Ovary (tissue), 9 donors: ENCODE results near the gene CTNNA1. TPM values are rescaled to one million over a fixed set of nuclear protein-coding genes. Genes with fewer than 3 reads are reported as not detected.

Experiments used
- DNase-seq, 5 donors: peaks; one replicate each; pipeline ENCODE4 v3.0.0-alpha.2; 2019 to 2020
- H3K27ac ChIP-seq, 2 donors: fragments of 200-600 bp; one replicate each; pipeline versions ENCODE4 v1.5.1 to v1.8.0; 2019 to 2022
- H3K27me3 ChIP-seq: fragments of 200-600 bp; one replicate; pipeline ENCODE4 v1.8.0; 2022
- H3K36me3 ChIP-seq: fragments of 200-600 bp; sonication (generic); one replicate; pipeline ENCODE4 v1.5.1; 2019
- H3K4me1 ChIP-seq: one replicate; pipeline ENCODE4 v1.8.1; 2013; ENCODE audit warnings: mild to moderate bottlenecking, moderate library complexity; ENCODE audit not compliant: insufficient read depth
- H3K4me3 ChIP-seq: fragments of 200-600 bp; sonication (generic); one replicate; pipeline ENCODE4 v1.5.1; 2017
- H3K9me3 ChIP-seq, 2 donors: fragments of 200-600 bp in 1 of 2; sonication (generic) in 1 of 2; one replicate each; pipeline versions ENCODE4 v1.5.1 to v1.8.1; 2013 to 2019; ENCODE audit warnings: mild to moderate bottlenecking in 1 of 2, moderate library complexity in 1 of 2
- EP300 ChIP-seq: sonication (generic); formaldehyde crosslinking; IDR thresholded peaks from one replicate; pipeline ENCODE4 v1.6.1; 2017; ENCODE audit warnings: antibody characterized with exemption
- POLR2A ChIP-seq: fragments of 450-650 bp; IDR thresholded peaks from one replicate; pipeline ENCODE4 v1.6.1; 2017; ENCODE audit warnings: antibody characterized with exemption, mild to moderate bottlenecking, moderate library complexity
- WGBS, 3 donors: extraction: QIAGEN DNeasy Blood & Tissue Kit in 1 of 3; methylation state at CpG; one replicate each; pipeline versions ENCODE4 v1.1.5 to v1.1.7; 2013 to 2017; 5-methylcytosine and 5-hydroxymethylcytosine counted together
- intact Hi-C, 4 donors: fragments of 100-400 bp; cut with DNase I; formaldehyde crosslinking; loops; one replicate each; pipeline versions ENCODE4 v1.11.0 to v1.15.1; 2022 to 2023
- polyA plus RNA-seq, 2 donors: library from polyadenylated mRNA; stranded (reverse); fragments of 200-250 nt in 1 of 2; fragments of 350-450 nt in 1 of 2; fragmentation: Illumina TruSeq in 1 of 2; extraction: RNeasy Lipid Tissue Mini Kit (QIAGEN cat#74804) in 1 of 2; gene quantifications; one replicate each; pipeline ENCODE4 v1.2.3, GENCODE V29; 2013 to 2014
- total RNA-seq, 7 donors: library from RNA; depleted of rRNA in 2 of 7; stranded (reverse); fragments of >200 nt in 2 of 7; fragmentation: NEBNext Ultra II Directional in 3 of 7; extraction: Animal tissue kit (Norgen Biotek cat#: 25700) in 3 of 7; gene quantifications; one replicate each; pipeline versions ENCODE4 v1.1.0 to v1.2.4, GENCODE V29; 2016 to 2023
- TF ChIP-seq, protein P1 (sequence below), 3 donors: fragments of 450-650 bp in 2 of 3; fragments of 200-600 bp in 1 of 3; IDR thresholded peaks; one replicate each; pipeline versions ENCODE4 v1.5.1 to v1.8.0; 2016 to 2022; ENCODE audit warnings: antibody characterized with exemption in 3 of 3, mild to moderate bottlenecking in 1 of 3
- donor health status: DM: no; HTN: no; CAD: no; lungs with moderate emphysema.
- donor health status: DM: no; HTN: no; CAD: no.
- donor health status: Bipolar disorder and iron deficiency.
- donor health status: DM: yes; HTN: yes; CAD: no.
- donor health status: DM: no; HTN: no; CAD: no.
- donor health status: DM: yes; HTN: yes; CAD: no.

Gene CTNNA1
- total and polyA plus RNA-seq, 9 donors: 125 to 306 (median 230) TPM

DNA sequence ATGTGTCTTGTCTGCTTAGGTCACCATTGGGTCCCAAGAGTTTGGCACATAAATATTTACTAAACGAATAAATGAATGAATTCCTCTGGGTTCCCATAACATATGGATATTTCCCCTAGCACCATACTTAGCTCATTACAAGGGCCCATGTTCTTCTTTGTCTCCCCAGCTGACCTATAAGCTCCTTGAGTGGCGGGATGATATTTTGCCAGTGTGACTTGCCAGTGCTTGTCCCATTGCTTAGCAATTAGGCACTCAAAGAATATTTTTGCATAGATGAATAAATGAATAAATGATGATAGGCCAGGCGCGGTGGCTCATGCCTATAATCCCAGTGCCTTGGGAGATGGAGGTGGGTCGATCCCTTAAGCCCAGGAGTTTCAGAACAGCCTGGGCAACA lies 16.9 kb upstream of the CTNNA1 start:
- H3K9me3 ChIP-seq: no peaks in the 10 kb centered on the region
- H3K4me1 ChIP-seq: no peaks in the 10 kb centered on the region
- H3K4me3 ChIP-seq: no peak overlapping the region
- TF ChIP-seq EP300 (no peak), POLR2A (no peak)
- TF ChIP-seq, protein P1, sequence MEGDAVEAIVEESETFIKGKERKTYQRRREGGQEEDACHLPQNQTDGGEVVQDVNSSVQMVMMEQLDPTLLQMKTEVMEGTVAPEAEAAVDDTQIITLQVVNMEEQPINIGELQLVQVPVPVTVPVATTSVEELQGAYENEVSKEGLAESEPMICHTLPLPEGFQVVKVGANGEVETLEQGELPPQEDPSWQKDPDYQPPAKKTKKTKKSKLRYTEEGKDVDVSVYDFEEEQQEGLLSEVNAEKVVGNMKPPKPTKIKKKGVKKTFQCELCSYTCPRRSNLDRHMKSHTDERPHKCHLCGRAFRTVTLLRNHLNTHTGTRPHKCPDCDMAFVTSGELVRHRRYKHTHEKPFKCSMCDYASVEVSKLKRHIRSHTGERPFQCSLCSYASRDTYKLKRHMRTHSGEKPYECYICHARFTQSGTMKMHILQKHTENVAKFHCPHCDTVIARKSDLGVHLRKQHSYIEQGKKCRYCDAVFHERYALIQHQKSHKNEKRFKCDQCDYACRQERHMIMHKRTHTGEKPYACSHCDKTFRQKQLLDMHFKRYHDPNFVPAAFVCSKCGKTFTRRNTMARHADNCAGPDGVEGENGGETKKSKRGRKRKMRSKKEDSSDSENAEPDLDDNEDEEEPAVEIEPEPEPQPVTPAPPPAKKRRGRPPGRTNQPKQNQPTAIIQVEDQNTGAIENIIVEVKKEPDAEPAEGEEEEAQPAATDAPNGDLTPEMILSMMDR (IDR thresholded peaks at IDR 0.05): no peak
- no peaks in the 10 kb centered on the region for H3K36me3 ChIP-seq
- WGBS, 3 donors: 94 to 97% (median 94%) methylated on average over 5 of the region's 5 CpGs
- intact Hi-C loops: no loop called here
- H3K27me3 ChIP-seq: no peaks in the 10 kb centered on the region
- no peak overlapping the region for H3K27ac ChIP-seq
- no peak for DNase-seq

DNA sequence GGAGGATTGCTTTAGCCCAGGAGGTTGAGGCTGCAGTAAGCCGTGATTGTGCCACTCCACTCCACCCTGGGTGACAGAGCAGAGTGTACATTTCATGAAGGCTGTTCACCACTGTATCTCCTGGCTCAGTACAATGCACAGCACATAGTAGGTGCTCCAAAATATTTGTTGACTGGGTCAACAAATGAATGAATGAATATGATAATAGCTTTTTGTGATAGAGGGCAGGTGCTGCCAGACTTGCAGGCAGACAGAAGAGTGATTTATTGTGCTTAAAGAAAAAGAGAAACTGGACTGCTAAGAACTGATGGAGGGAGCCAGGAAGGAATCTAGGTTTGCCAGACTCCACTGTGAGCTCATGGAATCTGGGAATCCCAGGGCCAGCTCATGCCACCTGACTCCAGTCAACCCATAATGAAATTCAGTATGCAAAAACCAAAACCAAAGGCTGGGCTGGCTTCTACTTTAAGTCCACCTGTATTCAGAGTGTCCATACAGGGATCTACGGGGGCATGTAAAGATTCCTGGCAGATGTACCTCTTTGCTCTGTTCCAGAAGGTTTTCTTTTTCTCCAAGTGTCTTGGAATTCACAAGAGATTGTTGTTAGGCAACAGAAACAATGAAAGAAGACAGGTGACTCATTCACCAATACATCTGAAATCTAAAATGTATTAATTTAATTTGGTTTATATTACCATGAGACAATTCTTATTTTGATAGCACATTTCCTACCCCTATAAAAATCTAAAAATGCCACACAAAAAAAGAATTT lies 15.5 kb upstream of the CTNNA1 start:
- Histone ChIP-seq H3K4me3 (no peak overlapping the region), H3K36me3 (no peaks in the 10 kb centered on the region), H3K27ac (no peak overlapping the region), H3K9me3 (no peaks in the 10 kb centered on the region), H3K27me3 (no peaks in the 10 kb centered on the region), H3K4me1 (no peaks in the 10 kb centered on the region)
- DNase-seq: no peak
- WGBS, 3 donors: 77 to 83% (median 82%) methylated on average over 2 of the region's 2 CpGs
- intact Hi-C loops: no loop called here
- TF ChIP-seq, protein P1 (IDR thresholded peaks at IDR 0.05): no peak
- TF ChIP-seq POLR2A: no peak
- TF ChIP-seq EP300: no peak

DNA sequence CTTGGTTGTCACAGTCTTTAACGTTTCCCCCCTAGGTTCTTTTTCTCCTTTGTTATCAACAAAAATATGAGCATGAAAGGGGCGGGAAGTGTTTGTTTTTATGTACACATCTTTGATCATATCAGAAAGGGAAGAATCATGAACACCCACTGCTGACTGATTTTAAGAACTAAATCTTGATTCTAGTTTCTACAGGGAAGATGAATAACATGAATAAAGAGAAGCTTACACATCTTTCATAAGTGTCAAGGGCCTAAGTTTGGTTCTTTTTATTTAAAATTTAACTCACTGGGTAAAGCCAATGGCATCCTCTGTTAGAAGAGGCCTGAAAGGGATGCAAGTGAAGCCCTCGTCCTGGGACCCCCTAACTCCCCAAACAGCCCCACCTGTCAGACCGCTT lies 14.8 kb upstream of the CTNNA1 start:
- intact Hi-C loops: no loop called here
- 74 to 78% (median 75%) methylated on average over 4 of the region's 4 CpGs for WGBS, 3 donors
- Histone ChIP-seq H3K36me3 (no peaks in the 10 kb centered on the region), H3K4me1 (no peaks in the 10 kb centered on the region), H3K4me3 (no peak overlapping the region), H3K9me3 (no peaks in the 10 kb centered on the region), H3K27ac (no peak overlapping the region), H3K27me3 (no peaks in the 10 kb centered on the region)
- no peak for DNase-seq
- no peak for TF ChIP-seq EP300

DNA sequence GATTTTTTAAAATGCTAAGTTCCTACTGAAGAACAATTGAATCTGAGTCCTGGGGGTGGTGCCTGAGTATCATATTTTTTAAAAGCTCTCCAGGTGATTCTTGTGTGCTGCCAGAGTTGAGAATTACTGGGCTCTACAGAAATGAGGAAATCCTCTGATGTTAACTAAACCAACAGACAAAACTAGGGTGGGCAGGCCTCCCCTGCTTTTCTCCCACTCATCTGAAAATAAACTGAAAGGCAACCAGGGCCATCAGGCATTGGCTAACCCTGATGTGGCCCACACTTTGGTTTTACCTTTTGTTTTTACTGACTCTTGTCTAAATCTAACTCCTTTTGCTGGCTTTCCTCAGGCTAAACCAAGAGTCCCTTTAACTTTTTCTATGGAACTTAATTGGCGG lies 13.3 kb upstream of the CTNNA1 start:
- no peak for DNase-seq
- no peaks in the 10 kb centered on the region for H3K27me3 ChIP-seq
- 97% methylated on average over 1 of the region's 1 CpG for WGBS, 3 donors
- H3K4me3 ChIP-seq: no peak overlapping the region
- intact Hi-C loops: no loop called here
- no peaks in the 10 kb centered on the region for H3K9me3 ChIP-seq
- no peaks in the 10 kb centered on the region for H3K4me1 ChIP-seq
- TF ChIP-seq EP300 (no peak), POLR2A (no peak)
- TF ChIP-seq, protein P1 (IDR thresholded peaks at IDR 0.05): no peak
- no peaks in the 10 kb centered on the region for H3K36me3 ChIP-seq
- H3K27ac ChIP-seq: no peak overlapping the region

DNA sequence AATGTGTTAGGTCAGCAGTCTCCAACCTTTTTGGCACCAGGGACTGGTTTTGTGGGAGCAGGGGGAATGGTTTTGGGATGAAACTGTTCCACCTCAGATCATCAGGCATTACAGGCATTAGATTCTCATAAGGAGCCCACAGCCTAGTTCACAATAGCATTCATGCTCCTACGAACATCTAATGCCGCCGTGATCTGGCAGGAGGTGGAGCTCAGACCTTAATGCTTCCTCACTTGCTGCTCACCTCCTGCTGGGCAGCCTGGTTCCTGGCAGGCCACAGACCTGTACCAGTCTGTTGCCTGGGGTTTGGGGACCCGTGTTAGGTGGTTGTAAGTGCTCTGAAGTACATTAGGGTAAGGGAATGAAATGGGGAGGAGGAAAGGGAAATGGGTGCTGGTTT lies 9.7 kb upstream of the CTNNA1 start:
- no peak overlapping the region for H3K27ac ChIP-seq
- WGBS, 3 donors: 72 to 84% (median 76%) methylated on average over 4 of the region's 4 CpGs

More for the DNA sequence above, 9.7 kb upstream of the CTNNA1 start:
- TF ChIP-seq EP300 (no peak), POLR2A (no peak)
- TF ChIP-seq, protein P1 (IDR thresholded peaks at IDR 0.05): no peak
- no peaks in the 10 kb centered on the region for H3K27me3 ChIP-seq
- H3K4me1 ChIP-seq: no peaks in the 10 kb centered on the region
- no peaks in the 10 kb centered on the region for H3K9me3 ChIP-seq
- H3K4me3 ChIP-seq: no peak overlapping the region
- intact Hi-C loops: no loop called here
- no peak for DNase-seq
- no peaks in the 10 kb centered on the region for H3K36me3 ChIP-seq
